Measurements from ENCODE around the gene ATP6V1G1.

DNA sequence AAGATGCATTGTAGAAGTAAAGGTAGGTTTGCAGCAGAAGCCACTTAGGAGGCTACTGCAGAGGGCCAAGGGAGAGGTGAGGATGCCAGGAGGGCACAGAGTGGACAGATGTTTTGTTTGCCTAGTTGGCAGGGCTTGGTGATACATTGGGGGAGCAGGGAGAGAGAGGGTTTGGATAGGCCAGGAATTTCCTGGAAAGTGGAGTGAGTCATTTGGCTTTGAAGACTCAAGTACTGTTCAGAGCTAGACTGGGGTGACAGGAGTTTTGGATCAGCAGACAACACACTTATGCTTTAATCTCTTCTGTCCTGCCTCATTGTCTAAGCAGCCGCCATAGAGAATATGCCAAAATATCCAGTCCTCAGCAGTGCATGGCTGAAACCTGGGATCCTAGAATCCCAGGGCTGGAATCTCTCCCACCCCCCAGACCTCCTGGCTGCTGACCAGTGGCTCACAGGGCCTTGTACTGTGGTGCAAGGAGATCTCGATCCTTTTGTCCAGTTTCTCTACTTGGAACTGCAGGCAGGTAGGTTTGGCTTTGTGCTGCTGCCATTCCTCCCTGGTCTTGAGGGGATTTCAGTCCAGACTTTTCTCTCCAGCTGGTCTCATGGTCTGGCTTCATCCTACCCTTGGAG, 34.5 kb downstream of the ATP6V1G1 start:
- TF ChIP-seq, protein P1, sequence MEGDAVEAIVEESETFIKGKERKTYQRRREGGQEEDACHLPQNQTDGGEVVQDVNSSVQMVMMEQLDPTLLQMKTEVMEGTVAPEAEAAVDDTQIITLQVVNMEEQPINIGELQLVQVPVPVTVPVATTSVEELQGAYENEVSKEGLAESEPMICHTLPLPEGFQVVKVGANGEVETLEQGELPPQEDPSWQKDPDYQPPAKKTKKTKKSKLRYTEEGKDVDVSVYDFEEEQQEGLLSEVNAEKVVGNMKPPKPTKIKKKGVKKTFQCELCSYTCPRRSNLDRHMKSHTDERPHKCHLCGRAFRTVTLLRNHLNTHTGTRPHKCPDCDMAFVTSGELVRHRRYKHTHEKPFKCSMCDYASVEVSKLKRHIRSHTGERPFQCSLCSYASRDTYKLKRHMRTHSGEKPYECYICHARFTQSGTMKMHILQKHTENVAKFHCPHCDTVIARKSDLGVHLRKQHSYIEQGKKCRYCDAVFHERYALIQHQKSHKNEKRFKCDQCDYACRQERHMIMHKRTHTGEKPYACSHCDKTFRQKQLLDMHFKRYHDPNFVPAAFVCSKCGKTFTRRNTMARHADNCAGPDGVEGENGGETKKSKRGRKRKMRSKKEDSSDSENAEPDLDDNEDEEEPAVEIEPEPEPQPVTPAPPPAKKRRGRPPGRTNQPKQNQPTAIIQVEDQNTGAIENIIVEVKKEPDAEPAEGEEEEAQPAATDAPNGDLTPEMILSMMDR (IDR thresholded peaks at IDR 0.05; ENCODE audit: insufficient read depth, low read depth, low read length) = no peak
- TF ChIP-seq EZH2 (IDR thresholded peaks at IDR 0.05; ENCODE audit: insufficient read depth, low read length) = no peak

Measured in astrocyte (in vitro differentiated cells and primary cell).